Activated B cell treated with CpG ODN at 0.5 μM for 24 hours (primary cell): ENCODE data around the gene SRGAP1. TPM values are rescaled to one million over a fixed set of nuclear protein-coding genes. Genes with fewer than 3 reads are reported as not detected.

ENCODE experiments used
- ATAC-seq: fragments of 200-7000 bp; cut with Tn5 transposase; one replicate; pipeline ENCODE4 v1.10.0; 2021; ENCODE audit warnings: low read depth, mild to moderate bottlenecking, moderate library complexity
- CTCF ChIA-PET: fragments of 350-600 bp; sonication (Branson Sonifier 250); formaldehyde crosslinking; loops from one replicate; lab custom pipeline; 2021; ENCODE audit warnings: antibody characterized with exemption; lab: Charles Lee
- POLR2A ChIA-PET: fragments of 350-600 bp; sonication (Branson Sonifier 250); formaldehyde crosslinking; loops from one replicate; lab custom pipeline; 2021; ENCODE audit warnings: antibody characterized with exemption; lab: Charles Lee
- DNase-seq: peaks from one replicate; pipeline ENCODE4 v3.0.0; 2022
- H3K27ac Mint-ChIP-seq: one replicate; pipeline ENCODE4 v1.8.0; 2020; ENCODE audit warnings: mixed read lengths
- H3K27me3 Mint-ChIP-seq: one replicate; pipeline ENCODE4 v1.8.0; 2021; ENCODE audit warnings: mixed read lengths
- H3K36me3 Mint-ChIP-seq: one replicate; pipeline ENCODE4 v1.8.0; 2021; ENCODE audit warnings: low read depth, mixed read lengths
- H3K4me1 Mint-ChIP-seq: one replicate; pipeline ENCODE4 v1.8.0; 2021; ENCODE audit warnings: mixed read lengths
- H3K4me3 Mint-ChIP-seq: one replicate; pipeline ENCODE4 v1.8.0; 2020; ENCODE audit warnings: mild to moderate bottlenecking, mixed read lengths
- H3K9me3 Mint-ChIP-seq: one replicate; pipeline ENCODE4 v1.8.0; 2020; ENCODE audit warnings: mixed read lengths
- CTCF ChIP-seq: fragments of 200-600 bp; IDR thresholded peaks from one replicate; pipeline ENCODE4 v1.8.0; 2022; ENCODE audit warnings: antibody characterized with exemption, mild to moderate bottlenecking
- intact Hi-C: fragments of 100-400 bp; cut with micrococcal nuclease; formaldehyde crosslinking; loops from one replicate; pipeline ENCODE4 v1.15.1; 2024
- total RNA-seq: library from RNA; stranded (reverse); gene quantifications from 2 replicates; pipeline ENCODE4 v1.2.3, GENCODE V29; 2022

Gene SRGAP1
- total RNA-seq, 1 donor from 2014 or later: 1.1 TPM

GRCh38 chr12:64077922-64078321, 233.4 kb downstream of the SRGAP1 start:
- no peak overlapping the region for H3K27ac Mint-ChIP-seq
- no peaks in the 10 kb centered on the region for H3K4me1 Mint-ChIP-seq
- no peak for TF ChIP-seq CTCF
- no peak for ATAC-seq
- POLR2A ChIA-PET: no interaction called here
- no peak overlapping the region for H3K4me3 Mint-ChIP-seq
- no peaks in the 10 kb centered on the region for H3K36me3 Mint-ChIP-seq
- DNase-seq: no peak
- no peaks in the 10 kb centered on the region for H3K27me3 Mint-ChIP-seq
- CTCF ChIA-PET: no interaction called here
- intact Hi-C loops: no loop called here
- H3K9me3 Mint-ChIP-seq: no peaks in the 10 kb centered on the region

- ChIA-PET POLR2A (no interaction called here), CTCF (no interaction called here)
- no peak for DNase-seq
- TF ChIP-seq CTCF: no peak
- Mint-ChIP-seq H3K27me3 (no peaks in the 10 kb centered on the region), H3K4me3 (no peak overlapping the region), H3K36me3 (no peaks in the 10 kb centered on the region), H3K27ac (no peak overlapping the region), H3K9me3 (no peaks in the 10 kb centered on the region), H3K4me1 (no peaks in the 10 kb centered on the region)
- no peak for ATAC-seq
- intact Hi-C loops: no loop called here
Measured at GRCh38 chr12:64080319-64081007, 236.0 kb downstream of the SRGAP1 start.

- Mint-ChIP-seq H3K27me3 (no peaks in the 10 kb centered on the region), H3K4me1 (no peaks in the 10 kb centered on the region), H3K27ac (no peak overlapping the region), H3K9me3 (no peaks in the 10 kb centered on the region), H3K36me3 (no peaks in the 10 kb centered on the region), H3K4me3 (no peak overlapping the region)
- intact Hi-C loops: no loop called here
- ATAC-seq (no peak), DNase-seq (no peak)
- TF ChIP-seq CTCF: no peak
- POLR2A ChIA-PET: no interaction called here
- CTCF ChIA-PET: no interaction called here
Measured at GRCh38 chr12:64081008-64081404, 236.5 kb downstream of the SRGAP1 start.

- Mint-ChIP-seq H3K27ac (no peak overlapping the region), H3K27me3 (peaks cover 2% of the 10 kb centered on the region), H3K4me3 (no peak overlapping the region), H3K36me3 (no peaks in the 10 kb centered on the region), H3K4me1 (no peaks in the 10 kb centered on the region), H3K9me3 (no peaks in the 10 kb centered on the region)
- intact Hi-C loops: no loop called here
- CTCF ChIA-PET: no interaction called here
- no peak for ATAC-seq
- POLR2A ChIA-PET: no interaction called here
- no peak for DNase-seq
- no peak for TF ChIP-seq CTCF
Measured at GRCh38 chr12:64082116-64082515, 237.6 kb downstream of the SRGAP1 start.

GRCh38 chr12:64082866-64083268, 238.4 kb downstream of the SRGAP1 start:
- ChIA-PET POLR2A (no interaction called here), CTCF (no interaction called here)
- H3K9me3 Mint-ChIP-seq: no peaks in the 10 kb centered on the region
- H3K27me3 Mint-ChIP-seq: peaks cover 2% of the 10 kb centered on the region
- no peak overlapping the region for H3K4me3 Mint-ChIP-seq
- no peaks in the 10 kb centered on the region for H3K36me3 Mint-ChIP-seq
- no peak overlapping the region for H3K27ac Mint-ChIP-seq
- H3K4me1 Mint-ChIP-seq: no peaks in the 10 kb centered on the region
- no peak for TF ChIP-seq CTCF
- DNase-seq: no peak
- intact Hi-C loops: no loop called here
- no peak for ATAC-seq
